Panc1 (cell line): ENCODE results near the gene RAD51C. TPM values are rescaled to one million over a fixed set of nuclear protein-coding genes. Genes with fewer than 3 reads are reported as not detected.

Source experiments
- ATAC-seq: fragments of 200-7000 bp; cut with Tn5 transposase; 2 replicates; pipeline ENCODE4 v1.9.1; 2020; ENCODE audit warnings: mild to moderate bottlenecking, moderate library complexity
- BruUV-seq: library from RNA; stranded (reverse); fragments of 400-500 nt; replicated peaks from 2 replicates; lab custom pipeline; 2021; lab: Mats Ljungman, UMichigan
- CTCF ChIA-PET: fragments of 300-600 bp; sonication (Branson Sonifier 250); formaldehyde crosslinking; loops from one replicate; lab custom pipeline; 2022; ENCODE audit warnings: antibody characterized with exemption; lab: Charles Lee
- POLR2A ChIA-PET: fragments of 300-600 bp; sonication (Branson Sonifier 250); formaldehyde crosslinking; loops from one replicate; lab custom pipeline; 2022; ENCODE audit warnings: antibody characterized with exemption; lab: Charles Lee
- DNase-seq: peaks from one replicate; pipeline ENCODE4 v3.0.0-alpha.2; 2010; ENCODE audit warnings: low read depth, low spot score
- H3K27ac ChIP-seq: 2 replicates; pipeline ENCODE4 v1.5.1; 2011; ENCODE audit warnings: mild to moderate bottlenecking, low read length, inconsistent platforms
- H3K27me3 ChIP-seq: fragments of 200-500 bp; sonication (Bioruptor generic); 2 replicates; pipeline ENCODE4 v1.6.0; 2014; ENCODE audit warnings: low read length, inconsistent platforms; ENCODE audit not compliant: control insufficient read depth, insufficient read depth
- H3K36me3 ChIP-seq: fragments of 200-500 bp; sonication (Bioruptor generic); 2 replicates; pipeline ENCODE4 v1.5.1; 2014; ENCODE audit warnings: inconsistent platforms, mild to moderate bottlenecking, low read length, moderate library complexity; ENCODE audit not compliant: control insufficient read depth, insufficient read depth
- H3K4me1 ChIP-seq: 2 replicates; pipeline ENCODE4 v1.5.1; 2011; ENCODE audit warnings: inconsistent platforms, mild to moderate bottlenecking, low read length, moderate library complexity; ENCODE audit not compliant: control insufficient read depth, insufficient read depth
- H3K4me3 ChIP-seq, 2 experiments: 2 replicates each; pipeline ENCODE4 v1.5.1; 2011 to 2012; ENCODE audit warnings: low read depth in 2 of 2, low read length in 2 of 2, mild to moderate bottlenecking in 2 of 2, inconsistent platforms in 1 of 2, moderate library complexity in 1 of 2
- H3K9me3 ChIP-seq: fragments of 200-500 bp; sonication (Bioruptor generic); 2 replicates; pipeline ENCODE4 v1.5.1; 2014; ENCODE audit warnings: low read depth, mild to moderate bottlenecking, inconsistent platforms, low read length, moderate library complexity; ENCODE audit not compliant: control insufficient read depth, insufficient read depth
- POLR2AphosphoS5 ChIP-seq: IDR thresholded peaks from 2 replicates; pipeline ENCODE4 v1.6.1; 2012; ENCODE audit warnings: mild to moderate bottlenecking, low read depth, low read length, moderate library complexity
- SIN3A ChIP-seq: IDR thresholded peaks from 2 replicates; pipeline ENCODE4 v1.6.1; 2012; ENCODE audit warnings: low read depth, mild to moderate bottlenecking, low read length, moderate library complexity, borderline replicate concordance; ENCODE audit not compliant: insufficient read depth
- TCF7L2 ChIP-seq: IDR thresholded peaks from 2 replicates; pipeline ENCODE4 v1.6.1; 2011; ENCODE audit warnings: mild to moderate bottlenecking, low read depth, low read length, inconsistent platforms
- in situ Hi-C: cut with HindIII; loops from 2 replicates; pipeline ENCODE4 v1.10.0; 2016; ENCODE audit warnings: low sequenced_read_pairs, low pct_unique_long_range_greater_than_20kb
- intact Hi-C: fragments of 100-400 bp; cut with micrococcal nuclease; formaldehyde crosslinking; loops from one replicate; pipeline ENCODE4 v1.10.0; 2022; ENCODE audit not compliant: unreplicated experiment
- total RNA-seq: library from RNA; stranded (reverse); gene quantifications from one replicate; pipeline ENCODE4 v1.2.1, GENCODE V29; 2021; ENCODE audit not compliant: unreplicated experiment
- TF ChIP-seq, protein P1 (sequence below): fragments of 450-650 bp; IDR thresholded peaks from 2 replicates; pipeline ENCODE4 v1.5.1; 2017; ENCODE audit warnings: mild to moderate bottlenecking
- TF ChIP-seq, protein P2 (sequence below), 2 experiments: IDR thresholded peaks; 2 replicates each; pipeline ENCODE4 v1.6.1; 2011 to 2012; ENCODE audit warnings: low read depth in 2 of 2, control low read depth in 1 of 2, low read length in 1 of 2, mild to moderate bottlenecking in 1 of 2, moderate library complexity in 1 of 2; ENCODE audit not compliant: insufficient read depth in 1 of 2

The RAD51C gene
- total RNA-seq, 1 experiment from 2014 or later: 19.9 TPM

DNA sequence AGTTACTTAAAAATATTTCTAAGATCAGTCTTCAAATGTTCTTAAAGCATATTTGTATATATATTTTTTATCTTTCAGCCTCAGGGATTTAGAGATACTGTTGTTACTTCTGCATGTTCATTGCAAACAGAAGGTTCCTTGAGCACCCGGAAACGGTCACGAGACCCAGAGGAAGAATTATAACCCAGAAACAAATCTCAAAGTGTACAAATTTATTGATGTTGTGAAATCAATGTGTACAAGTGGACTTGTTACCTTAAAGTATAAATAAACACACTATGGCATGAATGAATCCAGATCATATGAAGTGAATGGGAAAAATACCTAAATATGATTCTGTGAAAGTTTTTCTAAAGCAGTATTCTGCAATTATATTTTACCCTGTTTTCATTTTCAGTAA, 41.6 kb downstream of the RAD51C start:
- no peak overlapping the region for H3K4me3 ChIP-seq
- H3K4me1 ChIP-seq: peaks cover 4% of the 10 kb centered on the region; the same call in 1 of the 2 replicates
- H3K27ac ChIP-seq: no peak overlapping the region
- no peak for DNase-seq
- ChIA-PET CTCF (no interaction called here), POLR2A (no interaction called here)
- intact Hi-C loops (no loop called here), in situ Hi-C loops (no loop called here)
- H3K27me3 ChIP-seq: no peaks in the 10 kb centered on the region
- TF ChIP-seq POLR2AphosphoS5: no peak
- TF ChIP-seq TCF7L2: no peak
- no peak for TF ChIP-seq SIN3A
- TF ChIP-seq, protein P1, sequence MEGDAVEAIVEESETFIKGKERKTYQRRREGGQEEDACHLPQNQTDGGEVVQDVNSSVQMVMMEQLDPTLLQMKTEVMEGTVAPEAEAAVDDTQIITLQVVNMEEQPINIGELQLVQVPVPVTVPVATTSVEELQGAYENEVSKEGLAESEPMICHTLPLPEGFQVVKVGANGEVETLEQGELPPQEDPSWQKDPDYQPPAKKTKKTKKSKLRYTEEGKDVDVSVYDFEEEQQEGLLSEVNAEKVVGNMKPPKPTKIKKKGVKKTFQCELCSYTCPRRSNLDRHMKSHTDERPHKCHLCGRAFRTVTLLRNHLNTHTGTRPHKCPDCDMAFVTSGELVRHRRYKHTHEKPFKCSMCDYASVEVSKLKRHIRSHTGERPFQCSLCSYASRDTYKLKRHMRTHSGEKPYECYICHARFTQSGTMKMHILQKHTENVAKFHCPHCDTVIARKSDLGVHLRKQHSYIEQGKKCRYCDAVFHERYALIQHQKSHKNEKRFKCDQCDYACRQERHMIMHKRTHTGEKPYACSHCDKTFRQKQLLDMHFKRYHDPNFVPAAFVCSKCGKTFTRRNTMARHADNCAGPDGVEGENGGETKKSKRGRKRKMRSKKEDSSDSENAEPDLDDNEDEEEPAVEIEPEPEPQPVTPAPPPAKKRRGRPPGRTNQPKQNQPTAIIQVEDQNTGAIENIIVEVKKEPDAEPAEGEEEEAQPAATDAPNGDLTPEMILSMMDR: no peak
- TF ChIP-seq, protein P2, sequence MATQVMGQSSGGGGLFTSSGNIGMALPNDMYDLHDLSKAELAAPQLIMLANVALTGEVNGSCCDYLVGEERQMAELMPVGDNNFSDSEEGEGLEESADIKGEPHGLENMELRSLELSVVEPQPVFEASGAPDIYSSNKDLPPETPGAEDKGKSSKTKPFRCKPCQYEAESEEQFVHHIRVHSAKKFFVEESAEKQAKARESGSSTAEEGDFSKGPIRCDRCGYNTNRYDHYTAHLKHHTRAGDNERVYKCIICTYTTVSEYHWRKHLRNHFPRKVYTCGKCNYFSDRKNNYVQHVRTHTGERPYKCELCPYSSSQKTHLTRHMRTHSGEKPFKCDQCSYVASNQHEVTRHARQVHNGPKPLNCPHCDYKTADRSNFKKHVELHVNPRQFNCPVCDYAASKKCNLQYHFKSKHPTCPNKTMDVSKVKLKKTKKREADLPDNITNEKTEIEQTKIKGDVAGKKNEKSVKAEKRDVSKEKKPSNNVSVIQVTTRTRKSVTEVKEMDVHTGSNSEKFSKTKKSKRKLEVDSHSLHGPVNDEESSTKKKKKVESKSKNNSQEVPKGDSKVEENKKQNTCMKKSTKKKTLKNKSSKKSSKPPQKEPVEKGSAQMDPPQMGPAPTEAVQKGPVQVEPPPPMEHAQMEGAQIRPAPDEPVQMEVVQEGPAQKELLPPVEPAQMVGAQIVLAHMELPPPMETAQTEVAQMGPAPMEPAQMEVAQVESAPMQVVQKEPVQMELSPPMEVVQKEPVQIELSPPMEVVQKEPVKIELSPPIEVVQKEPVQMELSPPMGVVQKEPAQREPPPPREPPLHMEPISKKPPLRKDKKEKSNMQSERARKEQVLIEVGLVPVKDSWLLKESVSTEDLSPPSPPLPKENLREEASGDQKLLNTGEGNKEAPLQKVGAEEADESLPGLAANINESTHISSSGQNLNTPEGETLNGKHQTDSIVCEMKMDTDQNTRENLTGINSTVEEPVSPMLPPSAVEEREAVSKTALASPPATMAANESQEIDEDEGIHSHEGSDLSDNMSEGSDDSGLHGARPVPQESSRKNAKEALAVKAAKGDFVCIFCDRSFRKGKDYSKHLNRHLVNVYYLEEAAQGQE (IDR thresholded peaks at IDR 0.05; ENCODE audit: insufficient read depth in 1 of 2, low read depth in 2 of 2, low read length in 1 of 2): no peak
- no TSS peak for BruUV-seq
- no peaks in the 10 kb centered on the region for H3K9me3 ChIP-seq
- no peaks in the 10 kb centered on the region for H3K36me3 ChIP-seq
- no peak for ATAC-seq

DNA sequence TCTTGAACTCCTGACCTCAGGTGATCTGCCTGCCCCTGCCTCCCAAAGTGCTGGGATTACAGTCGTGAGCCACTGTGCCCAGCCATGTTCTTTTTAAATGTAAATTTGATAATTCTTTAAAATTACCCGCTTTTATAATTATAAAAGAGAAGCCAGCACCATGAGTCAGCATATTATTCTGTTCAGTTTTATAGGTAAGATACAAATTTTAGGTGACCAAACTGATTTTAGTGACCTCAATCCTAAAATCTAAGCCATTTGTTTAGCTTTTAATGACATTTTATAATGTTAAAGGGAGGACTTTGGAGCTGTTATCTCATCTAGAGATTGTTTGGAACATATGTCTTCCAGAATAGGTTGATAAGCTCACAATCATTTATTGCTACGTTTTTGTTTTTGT, 42.4 kb downstream of the RAD51C start:
- TF ChIP-seq, protein P1: no peak
- no peak for TF ChIP-seq SIN3A
- no TSS peak for BruUV-seq
- H3K9me3 ChIP-seq: no peaks in the 10 kb centered on the region
- DNase-seq: no peak
- POLR2A ChIA-PET: no interaction called here
- no peak overlapping the region for H3K4me3 ChIP-seq
- ATAC-seq: no peak
- H3K36me3 ChIP-seq: no peaks in the 10 kb centered on the region
- H3K27ac ChIP-seq: no peak overlapping the region
- in situ Hi-C loops (no loop called here), intact Hi-C loops (no loop called here)
- no peaks in the 10 kb centered on the region for H3K27me3 ChIP-seq
- CTCF ChIA-PET: no interaction called here
- H3K4me1 ChIP-seq: peaks cover 4% of the 10 kb centered on the region; the same call in 1 of the 2 replicates
